Measurements from ENCODE around the gene RNF26.

GRCh38 chr11:119305556-119306372 lies 28.6 kb upstream of the RNF26 start:
- TF ChIP-seq NR3C1 (CRISPR knock-in tag; IDR thresholded peaks at IDR 0.05), result no peak
- TF ChIP-seq, protein P1, sequence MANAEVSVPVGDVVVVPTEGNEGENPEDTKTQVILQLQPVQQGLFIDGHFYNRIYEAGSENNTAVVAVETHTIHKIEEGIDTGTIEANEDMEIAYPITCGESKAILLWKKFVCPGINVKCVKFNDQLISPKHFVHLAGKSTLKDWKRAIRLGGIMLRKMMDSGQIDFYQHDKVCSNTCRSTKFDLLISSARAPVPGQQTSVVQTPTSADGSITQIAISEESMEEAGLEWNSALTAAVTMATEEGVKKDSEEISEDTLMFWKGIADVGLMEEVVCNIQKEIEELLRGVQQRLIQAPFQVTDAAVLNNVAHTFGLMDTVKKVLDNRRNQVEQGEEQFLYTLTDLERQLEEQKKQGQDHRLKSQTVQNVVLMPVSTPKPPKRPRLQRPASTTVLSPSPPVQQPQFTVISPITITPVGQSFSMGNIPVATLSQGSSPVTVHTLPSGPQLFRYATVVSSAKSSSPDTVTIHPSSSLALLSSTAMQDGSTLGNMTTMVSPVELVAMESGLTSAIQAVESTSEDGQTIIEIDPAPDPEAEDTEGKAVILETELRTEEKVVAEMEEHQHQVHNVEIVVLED (CRISPR knock-in tag; IDR thresholded peaks at IDR 0.05; ENCODE audit: borderline replicate concordance), result no peak
- TF ChIP-seq ATF1 (CRISPR knock-in tag; IDR thresholded peaks at IDR 0.05), result no peak
- TF ChIP-seq, protein P2, sequence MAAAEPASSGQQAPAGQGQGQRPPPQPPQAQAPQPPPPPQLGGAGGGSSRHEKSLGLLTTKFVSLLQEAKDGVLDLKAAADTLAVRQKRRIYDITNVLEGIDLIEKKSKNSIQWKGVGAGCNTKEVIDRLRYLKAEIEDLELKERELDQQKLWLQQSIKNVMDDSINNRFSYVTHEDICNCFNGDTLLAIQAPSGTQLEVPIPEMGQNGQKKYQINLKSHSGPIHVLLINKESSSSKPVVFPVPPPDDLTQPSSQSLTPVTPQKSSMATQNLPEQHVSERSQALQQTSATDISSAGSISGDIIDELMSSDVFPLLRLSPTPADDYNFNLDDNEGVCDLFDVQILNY (CRISPR knock-in tag; conservative IDR thresholded peaks at IDR 0.05), result no peak
- TF ChIP-seq, protein P3, sequence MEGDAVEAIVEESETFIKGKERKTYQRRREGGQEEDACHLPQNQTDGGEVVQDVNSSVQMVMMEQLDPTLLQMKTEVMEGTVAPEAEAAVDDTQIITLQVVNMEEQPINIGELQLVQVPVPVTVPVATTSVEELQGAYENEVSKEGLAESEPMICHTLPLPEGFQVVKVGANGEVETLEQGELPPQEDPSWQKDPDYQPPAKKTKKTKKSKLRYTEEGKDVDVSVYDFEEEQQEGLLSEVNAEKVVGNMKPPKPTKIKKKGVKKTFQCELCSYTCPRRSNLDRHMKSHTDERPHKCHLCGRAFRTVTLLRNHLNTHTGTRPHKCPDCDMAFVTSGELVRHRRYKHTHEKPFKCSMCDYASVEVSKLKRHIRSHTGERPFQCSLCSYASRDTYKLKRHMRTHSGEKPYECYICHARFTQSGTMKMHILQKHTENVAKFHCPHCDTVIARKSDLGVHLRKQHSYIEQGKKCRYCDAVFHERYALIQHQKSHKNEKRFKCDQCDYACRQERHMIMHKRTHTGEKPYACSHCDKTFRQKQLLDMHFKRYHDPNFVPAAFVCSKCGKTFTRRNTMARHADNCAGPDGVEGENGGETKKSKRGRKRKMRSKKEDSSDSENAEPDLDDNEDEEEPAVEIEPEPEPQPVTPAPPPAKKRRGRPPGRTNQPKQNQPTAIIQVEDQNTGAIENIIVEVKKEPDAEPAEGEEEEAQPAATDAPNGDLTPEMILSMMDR (CRISPR knock-in tag; IDR thresholded peaks at IDR 0.05), result no peak
- TF ChIP-seq ZBTB21 (CRISPR knock-in tag; IDR thresholded peaks at IDR 0.05), result no peak
- no peak for TF ChIP-seq PCBP1 (IDR thresholded peaks at IDR 0.05; ENCODE audit: borderline replicate concordance, low read depth, low read length)
- TF ChIP-seq POLR2A (IDR thresholded peaks at IDR 0.05; ENCODE audit: insufficient read depth in 1 of 2, low read depth in 2 of 2, low read length in 2 of 2), result no peak
- TF ChIP-seq ZNF232 (CRISPR knock-in tag; IDR thresholded peaks at IDR 0.05; ENCODE audit: borderline replicate concordance), result no peak
- no peak for TF ChIP-seq TP53 (CRISPR knock-in tag; conservative IDR thresholded peaks at IDR 0.05)
- no peak for TF ChIP-seq NR0B2 (CRISPR knock-in tag; IDR thresholded peaks at IDR 0.05)
- no peak for TF ChIP-seq MXI1 (IDR thresholded peaks at IDR 0.05; ENCODE audit: borderline replicate concordance, low read depth, low read length)
